ENCODE measurements around the gene DDX60. TPM values are rescaled to one million over a fixed set of nuclear protein-coding genes. Genes with fewer than 3 reads are reported as not detected.

The DDX60 gene
- total and polyA plus RNA-seq, 12 donors, result 2.8 to 26.2 (median 12.0) TPM

DNA sequence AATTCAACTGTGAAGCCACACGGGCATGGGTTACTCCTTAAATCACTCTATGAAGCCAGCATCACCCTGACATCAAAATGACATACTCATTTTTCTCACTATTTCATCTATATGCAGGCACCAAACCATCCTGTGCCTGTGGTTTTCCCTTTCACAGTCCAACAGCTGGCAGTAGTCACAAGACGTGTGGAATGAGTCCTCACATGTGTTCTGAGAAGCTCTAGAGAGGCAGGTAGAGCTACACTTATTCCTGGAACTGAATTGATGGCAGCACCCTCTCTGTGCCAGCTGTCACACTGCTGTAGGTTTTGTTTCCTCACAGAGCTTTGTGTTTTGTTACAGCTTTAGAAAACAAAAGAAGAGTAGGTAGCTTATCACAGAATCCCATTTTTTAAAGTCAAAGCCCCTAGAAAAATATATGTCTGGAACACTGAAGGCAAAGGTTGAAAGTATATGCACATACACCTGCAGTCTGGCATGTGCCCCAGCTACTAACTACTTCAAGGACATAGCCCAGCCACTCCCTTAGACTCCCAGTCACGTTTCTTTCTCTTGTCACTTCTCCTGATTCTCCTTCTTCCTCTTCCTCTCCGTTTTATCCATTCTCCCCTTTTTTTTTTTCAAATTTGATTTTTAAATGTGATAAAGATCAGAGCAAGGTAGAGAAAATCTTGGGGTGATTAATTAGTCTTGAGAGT, 119.1 kb downstream of the DDX60 start:
- Histone ChIP-seq H3K4me3 (no peak overlapping the region), H3K27ac (no peak overlapping the region), H3K9me3 (replicated peaks in 1 of 3) (peaks cover 0 to 9% (median 0%) of the 10 kb centered on the region in 3 donors), H3K36me3 (replicated peaks in 1 of 2) (no peaks in the 10 kb centered on the region), H3K4me1 (replicated peaks in 1 of 2) (no peaks in the 10 kb centered on the region), H3K27me3 (no peaks in the 10 kb centered on the region)
- TF ChIP-seq POLR2A (IDR thresholded peaks at IDR 0.05) (no peak), CTCF (IDR thresholded peaks at IDR 0.05) (no peak)
- WGBS, 4 donors, result 42 to 61% (median 50%) methylated on average over 4 of the region's 4 CpGs
- DNase-seq, result no peak
- intact Hi-C loops (cut with DNase I), result no loop called here

- DNase-seq, result no peak
- H3K36me3 ChIP-seq (replicated peaks in 1 of 2), result no peaks in the 10 kb centered on the region
- no peak overlapping the region for H3K4me3 ChIP-seq
- no peaks in the 10 kb centered on the region for H3K27me3 ChIP-seq
- intact Hi-C loops (cut with DNase I), result no loop called here
- no peak for TF ChIP-seq CTCF (IDR thresholded peaks at IDR 0.05)
- H3K4me1 ChIP-seq (replicated peaks in 1 of 2), result no peaks in the 10 kb centered on the region
- no peak overlapping the region for H3K27ac ChIP-seq
- no peaks in the 10 kb centered on the region for H3K9me3 ChIP-seq (replicated peaks in 1 of 3)
Observed at GRCh38 chr4:168197926-168198325, 120.6 kb downstream of the DDX60 start.

GRCh38 chr4:168188754-168189153, 129.8 kb downstream of the DDX60 start:
- intact Hi-C loops (cut with DNase I), result loop anchor here in 1 of 2 donors (10.0 kb wide), 1 partner anchor 726 kb away; no protein-coding TSS in a partner anchor
- no peak for DNase-seq
- no peaks in the 10 kb centered on the region for H3K27me3 ChIP-seq
- H3K4me3 ChIP-seq, result no peak overlapping the region
- H3K4me1 ChIP-seq (replicated peaks in 1 of 2), result peaks cover 0 to 5% of the 10 kb centered on the region in 2 donors
- WGBS, 4 donors, result 73 to 79% (median 77%) methylated on average over 1 of the region's 1 CpG
- no peaks in the 10 kb centered on the region for H3K36me3 ChIP-seq (replicated peaks in 1 of 2)
- TF ChIP-seq POLR2A (IDR thresholded peaks at IDR 0.05), result no peak
- no peak for TF ChIP-seq CTCF (IDR thresholded peaks at IDR 0.05)
- no peak overlapping the region for H3K27ac ChIP-seq
- no peaks in the 10 kb centered on the region for H3K9me3 ChIP-seq (replicated peaks in 1 of 3)

DNA sequence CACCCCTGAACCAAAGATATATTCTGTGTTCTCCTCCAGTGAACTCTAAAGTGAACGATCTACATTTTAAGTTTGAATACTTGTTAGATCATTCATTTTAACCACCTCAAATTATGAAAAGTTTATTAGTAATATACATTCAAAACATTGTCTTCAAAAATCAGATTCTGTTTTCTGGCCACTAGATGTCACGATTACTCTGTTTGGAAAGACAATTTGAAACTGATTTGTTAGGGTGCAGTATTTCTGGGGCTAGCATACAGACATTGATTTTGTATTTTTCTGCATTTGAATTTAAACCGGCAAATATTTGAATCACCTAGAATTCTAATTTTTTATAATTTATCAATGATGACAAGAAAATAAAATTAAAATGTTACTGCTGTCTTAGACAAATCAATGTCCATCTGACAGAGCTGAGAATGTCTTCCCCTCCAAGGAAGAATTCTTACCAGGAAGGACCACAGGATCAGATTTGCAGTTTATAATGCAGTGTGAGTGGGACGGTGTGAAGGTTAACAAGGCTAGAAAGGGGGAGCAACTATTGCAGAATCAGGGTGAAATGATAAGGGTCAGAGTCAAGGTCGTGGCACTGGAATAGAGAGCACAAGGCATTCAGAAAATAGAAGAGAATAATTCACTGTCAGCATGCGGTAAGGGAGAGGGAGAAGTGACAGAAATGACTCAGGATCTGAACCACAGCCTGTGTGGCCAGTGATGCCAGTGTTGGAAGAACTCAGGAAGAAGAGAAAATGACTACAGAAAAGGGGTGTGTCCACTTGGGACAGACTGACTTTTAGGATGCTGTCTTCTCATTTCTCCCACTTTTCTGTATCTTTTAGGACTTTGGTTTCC, 134.6 kb downstream of the DDX60 start:
- DNase-seq, result peak in 4 of 7 donors; percentile 9 to 25 (median 13)
- TF ChIP-seq POLR2A (IDR thresholded peaks at IDR 0.05) (no peak), CTCF (IDR thresholded peaks at IDR 0.05) (peak; percentile 34 to 73 (median 63))
- no peak overlapping the region for H3K4me3 ChIP-seq
- peaks cover 0 to 5% of the 10 kb centered on the region in 2 donors for H3K4me1 ChIP-seq (replicated peaks in 1 of 2)
- no peaks in the 10 kb centered on the region for H3K9me3 ChIP-seq (replicated peaks in 1 of 3)
- 16 to 18% (median 17%) methylated on average over 6 of the region's 6 CpGs for WGBS, 4 donors
- no peaks in the 10 kb centered on the region for H3K27me3 ChIP-seq
- intact Hi-C loops (cut with DNase I), result loop anchor here in 1 of 2 donors (10.0 kb wide), 1 partner anchor 731 kb away; no protein-coding TSS in a partner anchor
- no peaks in the 10 kb centered on the region for H3K36me3 ChIP-seq (replicated peaks in 1 of 2)
- H3K27ac ChIP-seq, result no peak overlapping the region
